Left lung (tissue), 10 donors: ENCODE measurements around the gene ENG. TPM values are rescaled to one million over a fixed set of nuclear protein-coding genes. Genes with fewer than 3 reads are reported as not detected.

Experiments used
- ATAC-seq: fragments of 200-7000 bp; cut with Tn5 transposase; one replicate; pipeline ENCODE4 v1.9.1; 2020; ENCODE audit warnings: moderate library complexity
- DNase-seq, 4 donors: peaks; one replicate each; pipeline ENCODE4 v3.0.0-alpha.2; 2013 to 2020
- H3K27ac ChIP-seq, 2 donors: fragments of 200-600 bp; sonication (generic) in 1 of 2; one replicate each; pipeline versions ENCODE4 v1.5.0 to v1.8.0; 2020 to 2021
- H3K27me3 ChIP-seq, 2 donors: fragments of 200-600 bp; sonication (generic) in 1 of 2; one replicate each; pipeline versions ENCODE4 v1.5.0 to v1.8.0; 2020 to 2021
- H3K36me3 ChIP-seq, 2 donors: fragments of 200-600 bp; sonication (generic) in 1 of 2; one replicate each; pipeline versions ENCODE4 v1.5.0 to v1.8.0; 2020 to 2021
- H3K4me1 ChIP-seq, 2 donors: fragments of 200-600 bp; one replicate each; pipeline ENCODE4 v1.8.0; 2021
- H3K4me3 ChIP-seq, 2 donors: fragments of 200-600 bp; sonication (generic) in 1 of 2; one replicate each; pipeline versions ENCODE4 v1.5.0 to v1.8.0; 2020 to 2021; ENCODE audit warnings: mild to moderate bottlenecking in 1 of 2
- H3K9me3 ChIP-seq, 2 donors: fragments of 200-600 bp; sonication (generic) in 1 of 2; one replicate each; pipeline versions ENCODE4 v1.5.0 to v1.8.0; 2020 to 2021
- CTCF ChIP-seq, 2 donors: fragments of 200-600 bp; sonication (generic) in 1 of 2; IDR thresholded peaks; one replicate each; pipeline versions ENCODE4 v1.5.0 to v1.8.0; 2021; ENCODE audit warnings: antibody characterized with exemption in 2 of 2
- intact Hi-C, 2 donors: fragments of 100-400 bp; cut with DNase I; formaldehyde crosslinking; loops; one replicate each; pipeline versions ENCODE4 v1.11.2 to v1.14.2; 2022
- polyA plus RNA-seq, 6 donors: library from polyadenylated mRNA; unstranded; fragments of 120-200 nt; gene quantifications; one replicate each; pipeline ENCODE4 v1.2.1, GENCODE V29; 2013; ENCODE audit not compliant: insufficient read length in 6 of 6
- total RNA-seq, 2 donors: library from RNA; stranded (reverse); fragmentation: NEBNext Ultra II Directional; extraction: Animal tissue kit (Norgen Biotek cat#: 25700); gene quantifications; one replicate each; pipeline ENCODE4 v1.2.1, GENCODE V29; 2021
- donor health status: DM: no; HTN: yes; CAD: no.
- donor health status: DM: no; HTN: no; CAD: no.

Gene ENG
- total and polyA plus RNA-seq, 8 donors, result 71.8 to 354 (median 93.6) TPM

DNA sequence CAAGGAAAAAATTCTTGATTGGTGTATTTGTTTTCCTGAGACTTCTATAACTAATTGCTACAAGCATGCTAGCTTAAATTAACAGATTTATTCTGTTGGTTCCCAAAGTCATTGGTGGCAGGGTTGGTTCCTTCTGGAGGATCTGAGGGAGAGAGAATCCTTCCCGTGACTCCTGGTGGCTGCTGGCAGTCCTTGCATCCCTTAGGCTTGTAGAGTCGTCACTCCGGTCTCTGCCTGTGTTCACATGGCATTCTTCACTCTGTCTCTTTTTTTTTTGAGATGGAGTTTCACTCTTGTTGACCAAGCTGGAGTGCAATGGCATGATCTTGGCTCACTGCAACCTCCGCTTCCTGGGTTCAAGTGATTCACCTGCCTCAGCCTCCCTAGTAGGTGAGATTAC, 63.4 kb downstream of the ENG start:
- no peak overlapping the region for H3K4me3 ChIP-seq
- no peak overlapping the region for H3K27ac ChIP-seq
- TF ChIP-seq CTCF (IDR thresholded peaks at IDR 0.05), result no peak
- DNase-seq (no peak), ATAC-seq (no peak)
- peaks cover 7 to 89% of the 10 kb centered on the region in 2 donors for H3K4me1 ChIP-seq
- H3K27me3 ChIP-seq, result no peaks in the 10 kb centered on the region
- intact Hi-C loops, result loop anchor here in 1 of 2 donors (10.0 kb wide), 1 partner anchor 84 kb away; the partner anchor contains the start of gene AK1
- H3K9me3 ChIP-seq, result no peaks in the 10 kb centered on the region
- peaks cover 0 to 76% of the 10 kb centered on the region in 2 donors for H3K36me3 ChIP-seq

GRCh38 chr9:127790094-127790855, 64.2 kb downstream of the ENG start:
- TF ChIP-seq CTCF (IDR thresholded peaks at IDR 0.05), result no peak
- intact Hi-C loops, result loop anchor here in 1 of 2 donors (10.0 kb wide), 1 partner anchor 85 kb away; the partner anchor contains the start of gene AK1

DNA sequence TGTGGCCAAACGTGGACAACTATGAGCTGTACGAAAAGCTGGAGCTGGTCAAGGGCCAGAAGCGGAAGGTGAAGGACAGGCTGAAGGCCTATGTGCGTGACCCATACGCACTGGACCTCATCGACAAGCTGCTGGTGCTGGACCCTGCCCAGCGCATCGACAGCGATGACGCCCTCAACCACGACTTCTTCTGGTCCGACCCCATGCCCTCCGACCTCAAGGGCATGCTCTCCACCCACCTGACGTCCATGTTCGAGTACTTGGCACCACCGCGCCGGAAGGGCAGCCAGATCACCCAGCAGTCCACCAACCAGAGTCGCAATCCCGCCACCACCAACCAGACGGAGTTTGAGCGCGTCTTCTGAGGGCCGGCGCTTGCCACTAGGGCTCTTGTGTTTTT, 65.3 kb downstream of the ENG start:
- DNase-seq (no peak), ATAC-seq (no peak)
- TF ChIP-seq CTCF (IDR thresholded peaks at IDR 0.05), result no peak
- no peak overlapping the region for H3K4me3 ChIP-seq
- peaks cover 7 to 78% of the 10 kb centered on the region in 2 donors for H3K4me1 ChIP-seq
- no peak overlapping the region for H3K27ac ChIP-seq
- no peaks in the 10 kb centered on the region for H3K9me3 ChIP-seq
- H3K27me3 ChIP-seq, result no peaks in the 10 kb centered on the region
- intact Hi-C loops, result loop anchor here in 1 of 2 donors (5.0 kb wide), 1 partner anchor 133 kb away; no protein-coding TSS in a partner anchor
- H3K36me3 ChIP-seq, result peaks cover 0 to 71% of the 10 kb centered on the region in 2 donors

More at GRCh38 chr9:127790094-127790855, 64.2 kb downstream of the ENG start:
- peaks cover 0 to 76% of the 10 kb centered on the region in 2 donors for H3K36me3 ChIP-seq
- no peaks in the 10 kb centered on the region for H3K9me3 ChIP-seq
- H3K27ac ChIP-seq, result no peak overlapping the region
- peaks cover 7 to 81% of the 10 kb centered on the region in 2 donors for H3K4me1 ChIP-seq
- no peaks in the 10 kb centered on the region for H3K27me3 ChIP-seq
- DNase-seq (no peak), ATAC-seq (no peak)
- H3K4me3 ChIP-seq, result no peak overlapping the region

DNA sequence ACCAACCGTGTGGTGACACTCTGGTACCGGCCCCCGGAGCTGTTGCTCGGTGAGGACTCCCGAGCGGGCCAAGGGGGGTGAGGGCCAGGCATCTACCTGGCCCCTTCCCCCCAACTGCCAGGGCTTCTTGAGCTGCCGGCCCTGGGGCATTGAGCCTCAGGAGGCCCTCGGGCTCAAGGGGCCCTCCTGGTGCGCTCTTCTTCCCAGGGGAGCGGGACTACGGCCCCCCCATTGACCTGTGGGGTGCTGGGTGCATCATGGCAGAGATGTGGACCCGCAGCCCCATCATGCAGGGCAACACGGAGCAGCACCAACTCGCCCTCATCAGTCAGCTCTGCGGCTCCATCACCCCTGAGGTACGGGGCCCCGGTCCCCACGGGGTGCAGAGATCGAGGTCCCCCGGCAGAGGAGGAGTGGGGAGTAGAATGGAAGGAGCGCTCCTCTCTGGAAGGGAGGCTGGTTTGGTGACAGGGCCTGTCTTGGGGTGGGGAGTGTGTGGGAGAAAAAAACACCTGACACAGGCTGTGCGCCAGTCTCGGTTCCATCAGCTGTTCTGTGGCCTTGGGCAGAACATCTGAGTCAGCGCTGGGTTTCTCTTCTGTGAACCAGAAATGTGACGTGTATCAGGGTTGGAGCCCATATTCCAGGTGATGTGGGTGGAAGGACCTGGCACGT, 66.0 kb downstream of the ENG start:
- ATAC-seq, result no peak
- H3K27ac ChIP-seq, result no peak overlapping the region
- H3K4me3 ChIP-seq, result no peak overlapping the region
- no peak for DNase-seq
- TF ChIP-seq CTCF (IDR thresholded peaks at IDR 0.05), result no peak
- no peaks in the 10 kb centered on the region for H3K27me3 ChIP-seq
- no peaks in the 10 kb centered on the region for H3K9me3 ChIP-seq
- H3K4me1 ChIP-seq, result peaks cover 12 to 78% of the 10 kb centered on the region in 2 donors
- intact Hi-C loops, result loop anchor here in 1 of 2 donors (5.0 kb wide), 1 partner anchor 134 kb away; no protein-coding TSS in a partner anchor
- H3K36me3 ChIP-seq, result peaks cover 0 to 66% of the 10 kb centered on the region in 2 donors

- TF ChIP-seq CTCF (IDR thresholded peaks at IDR 0.05), result peak in 1 of 2 donors; percentile 44
- H3K4me3 ChIP-seq, result peak overlapping the region; percentile 96 to 100
- peaks cover 0 to 50% of the 10 kb centered on the region in 2 donors for H3K36me3 ChIP-seq
Measured at GRCh38 chr9:127786773-127787104, 67.7 kb downstream of the ENG start.

More at GRCh38 chr9:127786773-127787104, 67.7 kb downstream of the ENG start:
- Histone ChIP-seq H3K4me1 (peaks cover 12 to 80% of the 10 kb centered on the region in 2 donors), H3K27me3 (no peaks in the 10 kb centered on the region), H3K27ac (peak overlapping the region; percentile 89 to 98), H3K9me3 (no peaks in the 10 kb centered on the region)
- no peak for ATAC-seq
- intact Hi-C loops, result loop anchor here in 1 of 2 donors (5.0 kb wide), 1 partner anchor 136 kb away; no protein-coding TSS in a partner anchor
- DNase-seq, result no peak
